GM12878 (cell line): ENCODE results near the gene LRP3.

Experiments used
- CTCF ChIP-seq, 3 experiments: IDR thresholded peaks in 2 of 3; conservative IDR thresholded peaks in 1 of 3; 2 replicates each; pipeline ENCODE4 v1.5.1; 2011; ENCODE audit warnings: low read depth in 3 of 3, low read length in 3 of 3, mild to moderate bottlenecking in 3 of 3, control low read depth in 2 of 3, moderate library complexity in 2 of 3, inconsistent platforms in 1 of 3, mixed read lengths in 1 of 3; ENCODE audit not compliant: control insufficient read depth in 2 of 3, insufficient read depth in 1 of 3; ENCODE audit errors: extremely low read depth in 1 of 3
- EP300 ChIP-seq, 2 experiments: fragments of 150-350 bp in 1 of 2; IDR thresholded peaks; 2 replicates each; pipeline ENCODE4 v1.6.1; 2011 to 2012; ENCODE audit warnings: low read depth in 2 of 2, low read length in 2 of 2, borderline replicate concordance in 1 of 2, improper control_type of control experiment in 1 of 2, inconsistent platforms in 1 of 2; ENCODE audit not compliant: control insufficient read depth in 1 of 2
- POLR2A ChIP-seq: IDR thresholded peaks from 2 replicates; pipeline ENCODE4 v1.6.1; 2011; ENCODE audit warnings: low read depth, mild to moderate bottlenecking, low read length
- STAT1 ChIP-seq: fragments of 450-650 bp; conservative IDR thresholded peaks from 2 replicates; pipeline ENCODE4 v1.6.1; 2014; ENCODE audit warnings: antibody characterized with exemption, mild to moderate bottlenecking
- TCF12 ChIP-seq: IDR thresholded peaks from 2 replicates; pipeline ENCODE4 v1.6.1; 2011; ENCODE audit warnings: low read depth, mild to moderate bottlenecking, low read length

- TF ChIP-seq CTCF (IDR thresholded peaks at IDR 0.05 in 2 of 3, conservative IDR thresholded peaks at IDR 0.05 in 1 of 3; ENCODE audit: control insufficient read depth in 2 of 3, extremely low read depth in 1 of 3, insufficient read depth in 1 of 3, low read depth in 3 of 3, low read length in 3 of 3) (no peak), TCF12 (no peak), POLR2A (no peak), STAT1 (no peak), EP300 (IDR thresholded peaks at IDR 0.05; ENCODE audit: borderline replicate concordance in 1 of 2, control insufficient read depth in 1 of 2, low read depth in 2 of 2, low read length in 2 of 2) (no peak)
These were observed 53.3 kb downstream of the LRP3 start for GRCh38 chr19:33247441-33247819.
